Mesenteric fat pad (tissue), 1 donor: ENCODE data around the gene LNPEP. TPM values are rescaled to one million over a fixed set of nuclear protein-coding genes. Genes with fewer than 3 reads are reported as not detected.

Experiments used
- DNase-seq: peaks from one replicate; pipeline ENCODE4 v3.0.0-alpha.2; 2020; ENCODE audit warnings: low spot score
- long read RNA-seq: library from polyadenylated mRNA; unstranded; transcript quantifications from one replicate; pipeline ENCODE4 v2.0.0, GENCODE V29; 2020
- total RNA-seq: library from RNA; stranded (reverse); fragmentation: NEBNext Ultra II Directional; extraction: Animal tissue kit (Norgen Biotek cat#: 25700); gene quantifications from one replicate; pipeline ENCODE4 v1.2.1, GENCODE V29; 2021
- donor health status: DM: yes; HTN: yes; CAD: no.

Gene LNPEP
- 132 TPM for total RNA-seq
- long read RNA-seq, full-length matches to known transcripts, result 3 of 46 reads
- long read RNA-seq, partial matches to known transcripts, result 27 of 46 reads
- long read RNA-seq, other reads (novel, unspliced or antisense), result 16 of 46 reads

- DNase-seq, result peak; percentile 98
Measured at GRCh38 chr5:96935559-96936430, at the start of gene LNPEP. Gene LNPEP, plus strand, starts transcription at chr5:96936080. Its CDS starts 76 bp downstream, at chr5:96936156.

- DNase-seq, result no peak
Measured at GRCh38 chr5:96893342-96893741, 42.5 kb upstream of the LNPEP start.

DNA sequence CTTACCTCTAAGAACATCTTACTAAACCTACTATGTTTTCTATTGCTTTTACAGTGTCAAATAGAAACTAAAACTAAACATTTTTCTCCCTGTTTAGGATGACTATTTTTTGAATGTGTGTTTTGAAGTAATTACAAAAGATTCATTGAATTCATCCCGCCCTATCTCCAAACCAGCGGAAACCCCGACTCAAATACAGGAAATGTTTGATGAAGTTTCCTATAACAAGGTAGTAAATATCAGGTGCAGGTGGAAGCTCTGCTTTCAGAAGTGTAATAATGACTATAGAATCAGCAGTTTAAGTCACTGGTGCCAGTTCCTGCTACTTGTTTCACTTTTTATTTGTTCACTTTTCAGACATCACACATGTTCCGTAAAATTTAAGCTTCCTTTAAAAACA lies 39.6 kb upstream of the LNPEP start:
- no peak for DNase-seq

- DNase-seq, result no peak
Measured at GRCh38 chr5:96896806-96897205, 39.1 kb upstream of the LNPEP start.

DNA sequence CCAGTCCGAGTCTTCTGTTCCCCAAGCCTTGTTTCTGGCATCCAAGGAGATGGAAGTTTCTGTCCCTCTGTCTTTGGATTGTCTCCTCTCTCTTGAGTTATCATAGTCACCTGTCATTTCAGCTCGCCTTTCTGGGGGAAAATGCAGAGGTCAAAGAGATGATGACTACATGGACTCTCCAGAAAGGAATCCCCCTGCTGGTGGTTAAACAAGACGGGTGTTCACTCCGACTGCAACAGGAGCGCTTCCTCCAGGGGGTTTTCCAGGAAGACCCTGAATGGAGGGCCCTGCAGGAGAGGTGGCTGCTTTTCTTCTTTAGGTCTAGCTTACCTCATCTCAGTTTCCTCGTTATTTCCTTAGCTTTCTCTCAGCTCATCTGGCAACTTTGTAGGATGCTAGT lies 34.5 kb upstream of the LNPEP start:
- no peak for DNase-seq

DNA sequence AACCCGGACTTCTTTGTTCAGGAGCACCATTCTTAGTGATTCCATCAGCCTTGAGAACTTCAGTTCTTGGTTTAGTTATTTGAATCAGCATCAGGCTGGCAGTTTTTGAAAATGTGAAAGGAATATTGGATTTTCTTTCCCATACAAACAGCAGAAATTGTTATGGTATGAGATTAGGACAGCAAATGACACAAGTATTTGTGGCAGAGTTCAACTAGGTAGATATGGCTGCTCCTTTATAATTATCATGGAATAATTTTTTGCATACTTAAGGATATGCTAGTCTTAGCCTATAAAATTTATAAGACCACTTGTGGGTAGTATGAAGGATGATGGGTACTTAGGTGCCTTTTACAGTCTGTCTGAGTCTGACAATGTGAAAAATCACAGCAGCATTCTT lies 34.0 kb upstream of the LNPEP start:
- DNase-seq, result no peak

DNA sequence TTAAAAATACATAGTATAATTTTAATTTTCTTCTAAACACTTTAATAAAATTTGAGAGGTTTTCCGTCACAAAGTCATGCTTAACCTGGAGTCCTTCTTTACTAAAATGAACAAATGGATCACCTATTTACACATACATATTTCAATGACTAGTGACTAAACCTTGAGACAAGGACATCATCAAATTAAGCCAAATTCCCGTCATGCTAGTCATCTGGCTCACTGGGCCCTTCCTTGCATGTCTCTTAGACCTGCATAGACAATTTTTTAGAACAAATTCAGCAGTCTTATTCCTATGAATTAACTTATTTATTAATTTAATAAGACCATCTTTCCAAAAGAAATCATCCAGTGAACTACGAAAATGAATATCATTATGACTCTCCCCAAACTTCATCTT lies 33.0 kb upstream of the LNPEP start:
- DNase-seq, result no peak

DNA sequence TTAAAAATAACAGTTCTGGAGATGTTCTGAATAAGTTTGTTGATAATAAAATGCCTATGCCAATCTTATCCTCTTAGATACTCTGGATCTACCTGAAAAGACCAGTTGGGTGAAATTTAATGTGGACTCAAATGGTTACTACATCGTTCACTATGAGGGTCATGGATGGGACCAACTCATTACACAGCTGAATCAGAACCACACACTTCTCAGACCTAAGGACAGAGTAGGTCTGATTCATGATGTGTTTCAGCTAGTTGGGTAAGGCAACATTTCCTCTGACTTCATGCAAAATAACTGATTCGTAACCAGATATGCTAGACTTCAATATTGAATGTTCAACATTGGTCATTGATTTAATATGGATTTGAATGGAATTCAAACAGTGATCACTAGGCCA lies 32.6 kb upstream of the LNPEP start:
- DNase-seq, result no peak

- DNase-seq, result no peak
Measured at GRCh38 chr5:96904054-96904931, 31.6 kb upstream of the LNPEP start.

DNA sequence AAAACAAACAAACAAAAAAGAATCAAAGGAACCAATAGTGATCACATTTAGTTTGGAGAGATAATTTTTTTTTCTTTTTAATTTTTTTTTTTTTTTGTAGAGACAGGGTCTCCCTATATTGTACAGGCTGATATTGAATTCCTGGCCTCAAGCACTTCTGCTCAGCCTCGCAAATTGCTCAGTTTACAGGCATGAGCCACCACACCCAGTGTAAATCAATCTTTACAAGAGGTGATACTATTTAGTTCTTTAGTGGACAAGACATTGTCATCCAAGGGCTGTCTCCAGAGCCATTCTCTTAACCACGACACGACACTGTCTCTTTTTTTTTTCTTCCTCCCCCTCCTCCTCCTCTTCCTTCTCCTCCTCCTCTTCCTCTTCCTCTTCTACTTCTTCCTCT lies 30.0 kb upstream of the LNPEP start:
- DNase-seq, result no peak

DNA sequence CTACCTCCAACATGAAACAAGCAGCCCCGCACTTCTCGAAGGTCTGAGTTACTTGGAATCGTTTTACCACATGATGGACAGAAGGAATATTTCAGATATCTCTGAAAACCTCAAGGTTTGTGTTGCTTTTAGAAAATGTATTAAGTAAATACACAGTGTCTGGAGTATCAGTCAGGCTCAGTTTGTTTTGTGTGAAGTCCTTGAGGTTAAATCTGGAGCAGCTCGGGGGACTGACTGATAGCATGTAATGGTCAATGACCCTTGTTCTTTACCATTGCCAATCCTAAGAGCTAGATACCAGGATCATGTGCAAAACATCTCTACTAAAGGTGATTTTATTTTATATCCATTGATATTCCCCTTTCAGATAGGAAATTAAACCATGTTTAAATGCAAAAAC lies 26.9 kb upstream of the LNPEP start:
- no peak for DNase-seq

- DNase-seq, result no peak
Measured at GRCh38 chr5:96909435-96909834, 26.4 kb upstream of the LNPEP start.

DNA sequence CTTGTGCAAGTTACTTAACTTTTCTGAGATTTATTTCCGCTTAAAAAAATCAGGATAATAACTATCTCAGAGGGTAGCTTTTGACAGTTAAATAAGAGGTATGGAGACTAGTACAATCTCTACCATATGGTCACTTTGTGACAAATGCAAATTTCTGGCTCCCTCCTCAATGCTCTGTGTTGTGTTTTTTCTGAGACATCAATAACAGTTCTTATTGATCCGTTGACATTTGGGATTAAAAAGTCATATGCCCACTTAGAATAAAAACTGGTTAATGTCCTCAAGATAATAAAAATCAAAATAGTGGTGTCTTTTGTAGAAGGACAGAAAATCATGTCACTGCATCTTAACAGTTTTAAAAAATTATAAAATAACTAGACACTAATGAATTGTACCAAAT lies 24.7 kb upstream of the LNPEP start:
- no peak for DNase-seq

DNA sequence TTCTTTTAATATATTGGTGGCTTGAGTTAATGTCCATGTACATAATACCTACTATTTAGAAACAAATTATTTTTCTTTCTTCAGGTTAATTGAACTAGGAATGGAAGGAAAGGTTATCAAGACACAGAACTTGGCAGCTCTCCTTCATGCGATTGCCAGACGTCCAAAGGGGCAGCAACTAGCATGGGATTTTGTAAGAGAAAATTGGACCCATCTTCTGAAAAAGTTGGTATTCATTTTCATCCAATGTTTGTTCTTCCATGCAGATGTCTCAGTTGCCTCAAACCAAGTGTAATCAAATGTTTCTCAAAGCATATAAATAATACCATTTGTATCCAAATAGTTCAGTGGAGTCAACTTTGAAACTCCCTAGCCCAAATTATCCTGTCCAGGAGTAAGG lies 22.6 kb upstream of the LNPEP start:
- DNase-seq, result no peak

GRCh38 chr5:96919754-96920197 lies 16.1 kb upstream of the LNPEP start:
- DNase-seq, result no peak

DNA sequence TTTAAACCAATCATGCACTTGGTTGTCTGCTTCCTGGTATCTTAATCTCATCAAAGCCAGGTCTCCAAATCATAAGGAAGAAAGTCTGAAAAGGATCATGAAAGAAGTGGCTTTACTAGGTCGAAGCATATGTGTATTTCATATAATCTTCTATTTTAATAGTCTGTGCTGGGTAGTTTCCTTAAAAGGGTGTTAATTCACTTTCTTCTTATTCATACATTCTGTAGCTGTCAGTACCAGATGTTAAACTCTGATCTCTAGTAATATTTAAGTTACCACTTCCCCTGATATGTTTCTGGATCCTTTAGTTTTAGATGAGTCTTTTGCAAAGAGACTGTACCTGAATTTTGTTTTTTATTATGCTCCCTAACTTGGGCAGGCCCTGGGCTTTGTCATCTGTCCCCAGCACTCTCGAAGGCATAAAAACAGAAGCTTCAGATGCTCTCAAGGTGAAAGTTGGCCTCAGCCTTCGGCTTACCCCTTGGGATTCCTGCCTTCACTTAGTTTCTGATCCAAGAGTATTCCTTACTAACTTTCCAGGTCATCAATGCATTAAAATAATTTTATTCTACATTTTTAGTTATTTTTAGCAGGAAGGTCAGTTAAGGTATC lies 15.0 kb upstream of the LNPEP start:
- DNase-seq, result no peak

DNA sequence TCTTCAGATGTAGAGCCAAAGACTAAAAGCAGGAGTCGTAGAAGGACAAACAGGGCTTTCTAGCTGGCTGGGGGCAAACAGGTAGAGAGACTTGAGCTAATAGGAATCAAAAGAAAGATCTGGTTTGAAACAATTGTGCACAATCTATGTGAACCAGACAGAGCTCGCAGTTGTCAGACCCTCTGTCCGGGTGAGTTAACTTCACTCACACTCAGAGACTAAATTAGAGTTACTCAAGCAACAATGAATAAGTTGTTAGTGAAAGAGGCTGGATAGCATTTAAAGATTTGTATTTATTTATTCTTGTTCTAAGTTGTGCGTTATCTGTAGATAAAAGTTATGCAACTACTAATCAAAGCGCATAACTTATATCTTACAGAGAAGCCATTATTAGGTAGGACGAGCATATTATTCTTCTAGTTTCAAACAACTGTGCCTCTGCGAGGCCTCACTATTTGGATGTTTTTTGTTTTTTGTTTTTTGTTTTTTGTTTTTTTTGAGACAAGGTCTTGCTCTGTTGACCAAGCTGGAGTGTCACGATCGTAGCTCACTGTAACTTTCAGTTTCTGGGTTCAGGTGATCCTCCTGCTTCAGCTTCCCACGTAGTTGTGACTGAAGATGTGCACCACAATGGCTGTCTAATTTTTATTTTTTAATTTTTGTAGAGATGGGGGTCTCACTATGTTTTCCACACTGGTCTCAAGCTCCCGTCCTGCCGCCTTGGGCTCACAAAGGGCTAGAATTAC lies 13.2 kb upstream of the LNPEP start:
- DNase-seq, result no peak

GRCh38 chr5:96924016-96924443 lies 11.8 kb upstream of the LNPEP start:
- DNase-seq, result no peak

DNA sequence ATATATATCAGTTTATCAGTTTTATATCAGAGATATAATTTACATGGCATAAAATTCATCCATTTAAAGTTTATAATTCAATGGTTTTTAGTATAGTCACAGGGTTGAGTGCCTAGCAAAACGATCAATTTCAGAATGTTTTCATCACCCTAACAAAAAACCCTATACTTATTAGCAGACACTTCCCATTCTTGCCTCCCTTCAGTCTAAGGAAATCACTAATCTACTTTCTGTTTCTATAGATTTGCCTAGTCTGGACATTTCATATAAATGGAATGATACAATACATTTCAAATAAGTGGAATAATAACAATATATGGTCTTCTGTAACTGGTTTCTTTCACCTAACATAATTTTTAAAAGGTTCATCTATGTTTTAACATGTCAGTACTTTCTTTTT lies 9.6 kb upstream of the LNPEP start:
- no peak for DNase-seq

DNA sequence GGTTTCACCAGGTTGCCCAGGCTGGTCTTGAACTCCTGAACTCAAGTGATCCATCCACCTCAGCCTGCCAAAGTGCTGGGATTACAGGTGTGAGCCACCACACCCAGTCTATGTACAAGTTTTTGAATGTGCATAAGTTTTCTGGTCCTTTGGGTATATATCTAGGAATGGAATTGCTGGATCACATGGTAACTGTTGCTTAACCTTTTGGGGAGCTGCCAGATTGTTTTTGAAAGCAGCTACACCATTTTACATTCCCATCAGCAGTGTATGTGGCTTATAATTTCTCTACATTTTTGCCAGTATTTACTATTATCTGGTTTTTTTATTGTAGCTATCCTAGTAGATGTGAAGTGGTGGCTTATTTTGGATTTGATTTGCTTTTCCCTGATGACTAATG lies 8.9 kb upstream of the LNPEP start:
- DNase-seq, result no peak
